A549 (cell line): ENCODE data around the gene NAA15.

ENCODE experiments used
- RNF2 ChIP-seq: fragments of 200-600 bp; sonication (generic); IDR thresholded peaks from 2 replicates; pipeline ENCODE4 v1.6.1; 2016; ENCODE audit warnings: low read depth, mild to moderate bottlenecking, antibody characterized with exemption, moderate library complexity, borderline replicate concordance
- TF ChIP-seq, protein P1 (sequence below): fragments of 150-350 bp; IDR thresholded peaks from 2 replicates; pipeline ENCODE4 v1.6.1; 2014; ENCODE audit warnings: low read depth, mild to moderate bottlenecking, low read length

DNA sequence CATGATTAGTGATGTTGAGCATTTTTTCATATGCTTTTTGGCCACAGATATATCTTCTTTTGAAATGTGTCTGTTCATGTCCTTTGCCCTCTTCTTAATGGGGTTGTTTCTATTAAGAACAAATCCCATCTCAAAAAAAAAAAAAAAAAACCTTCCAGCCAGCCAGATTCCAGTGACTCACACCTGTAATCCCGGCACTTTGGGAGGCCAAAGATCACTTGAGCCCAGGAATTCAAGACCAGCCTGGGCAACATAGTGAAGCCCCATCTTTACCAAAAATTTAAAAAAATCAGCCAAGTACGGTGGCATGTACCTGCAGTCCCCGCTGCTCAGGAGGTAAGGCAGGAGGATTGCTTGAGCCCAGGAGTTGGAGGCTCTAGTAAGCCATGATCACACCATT is 157.7 kb downstream of the NAA15 start:
- TF ChIP-seq, protein P1, sequence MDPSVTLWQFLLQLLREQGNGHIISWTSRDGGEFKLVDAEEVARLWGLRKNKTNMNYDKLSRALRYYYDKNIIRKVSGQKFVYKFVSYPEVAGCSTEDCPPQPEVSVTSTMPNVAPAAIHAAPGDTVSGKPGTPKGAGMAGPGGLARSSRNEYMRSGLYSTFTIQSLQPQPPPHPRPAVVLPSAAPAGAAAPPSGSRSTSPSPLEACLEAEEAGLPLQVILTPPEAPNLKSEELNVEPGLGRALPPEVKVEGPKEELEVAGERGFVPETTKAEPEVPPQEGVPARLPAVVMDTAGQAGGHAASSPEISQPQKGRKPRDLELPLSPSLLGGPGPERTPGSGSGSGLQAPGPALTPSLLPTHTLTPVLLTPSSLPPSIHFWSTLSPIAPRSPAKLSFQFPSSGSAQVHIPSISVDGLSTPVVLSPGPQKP, result no peak
- no peak for TF ChIP-seq RNF2
